ENCODE data around the gene TK2.

Gene TK2

GRCh38 chr16:66543541-66543940 is 6.4 kb downstream of the TK2 start:
- DNase-seq: no peak

GRCh38 chr16:66542396-66542795 is 7.5 kb downstream of the TK2 start:
- no peak for DNase-seq

- no peak for DNase-seq
Measured at GRCh38 chr16:66541388-66542355, 8.2 kb downstream of the TK2 start.

- DNase-seq: no peak
Measured at GRCh38 chr16:66539623-66540469, 10.1 kb downstream of the TK2 start.

- DNase-seq: no peak
Measured at GRCh38 chr16:66538910-66539309, 11.0 kb downstream of the TK2 start.

GRCh38 chr16:66537236-66537635 is 12.7 kb downstream of the TK2 start:
- no peak for DNase-seq

GRCh38 chr16:66536525-66536924 is 13.4 kb downstream of the TK2 start:
- no peak for DNase-seq

GRCh38 chr16:66534376-66534799 is 15.5 kb downstream of the TK2 start:
- DNase-seq: no peak

GRCh38 chr16:66529475-66529874 is 20.4 kb downstream of the TK2 start:
- DNase-seq: no peak

- no peak for DNase-seq
Measured at GRCh38 chr16:66528294-66528693, 21.6 kb downstream of the TK2 start.

- DNase-seq: no peak
Measured at GRCh38 chr16:66525396-66526180, 24.3 kb downstream of the TK2 start.

GRCh38 chr16:66524601-66525164 is 25.2 kb downstream of the TK2 start:
- no peak for DNase-seq

GRCh38 chr16:66523861-66524354 is 26.0 kb downstream of the TK2 start:
- no peak for DNase-seq

- no peak for DNase-seq
Measured at GRCh38 chr16:66522816-66523590, 26.9 kb downstream of the TK2 start.

- no peak for DNase-seq
Measured at GRCh38 chr16:66521951-66522771, 27.8 kb downstream of the TK2 start.

GRCh38 chr16:66521252-66521713 is 28.6 kb downstream of the TK2 start:
- DNase-seq: no peak

- DNase-seq: no peak
Measured at GRCh38 chr16:66520406-66521170, 29.3 kb downstream of the TK2 start.

- no peak for DNase-seq
Measured at GRCh38 chr16:66519482-66520373, 30.2 kb downstream of the TK2 start.
